Erythroblast (primary cell): ENCODE measurements around the gene STAC3.

Source experiments
- GATA1 ChIP-seq: IDR thresholded peaks from 2 replicates; pipeline ENCODE4 v1.6.1; 2011; ENCODE audit warnings: low read depth, mild to moderate bottlenecking, control low read depth, low read length, moderate library complexity
- POLR2A ChIP-seq: IDR thresholded peaks from 2 replicates; pipeline ENCODE4 v1.6.1; 2011; ENCODE audit warnings: mild to moderate bottlenecking, low read length

DNA sequence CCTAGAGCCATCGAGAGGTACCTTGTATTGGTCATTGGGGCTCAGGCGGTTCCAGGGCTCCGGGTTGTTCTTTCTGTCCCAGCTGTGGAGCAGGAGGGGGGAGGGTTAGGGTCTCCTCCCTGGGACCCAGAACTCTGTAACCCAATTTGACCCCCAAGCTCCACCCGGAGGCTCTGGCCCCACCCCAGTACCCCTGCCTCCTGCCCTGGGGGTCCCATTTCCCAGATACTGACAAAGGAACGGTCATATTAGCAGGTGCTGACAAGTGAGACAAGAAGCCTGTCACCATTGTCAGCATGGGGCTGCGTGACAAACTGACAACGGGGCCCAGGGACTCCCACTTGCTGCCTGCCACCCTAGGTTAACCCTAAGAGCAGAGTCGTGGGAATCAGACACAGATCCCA is 15.3 kb downstream of the STAC3 start:
- TF ChIP-seq POLR2A: peak; percentile 15
- no peak for TF ChIP-seq GATA1
